Thyroid gland (tissue), 4 donors: ENCODE measurements around the gene PGM2.

Experiments
- POLR2A ChIP-seq, 2 donors: fragments of 450-650 bp; IDR thresholded peaks; one replicate each; pipeline ENCODE4 v1.6.1; 2017; ENCODE audit warnings: antibody characterized with exemption in 2 of 2, mild to moderate bottlenecking in 2 of 2, moderate library complexity in 1 of 2
- TF ChIP-seq, protein P1 (sequence below), 6 experiments: fragments of 200-600 bp in 3 of 6; fragments of 450-650 bp in 3 of 6; sonication (generic) in 3 of 6; IDR thresholded peaks; one replicate each; pipeline ENCODE4 v1.5.1; 2016 to 2019; ENCODE audit warnings: antibody characterized with exemption in 6 of 6, mild to moderate bottlenecking in 2 of 6, inconsistent platforms in 1 of 6, moderate library complexity in 1 of 6

DNA sequence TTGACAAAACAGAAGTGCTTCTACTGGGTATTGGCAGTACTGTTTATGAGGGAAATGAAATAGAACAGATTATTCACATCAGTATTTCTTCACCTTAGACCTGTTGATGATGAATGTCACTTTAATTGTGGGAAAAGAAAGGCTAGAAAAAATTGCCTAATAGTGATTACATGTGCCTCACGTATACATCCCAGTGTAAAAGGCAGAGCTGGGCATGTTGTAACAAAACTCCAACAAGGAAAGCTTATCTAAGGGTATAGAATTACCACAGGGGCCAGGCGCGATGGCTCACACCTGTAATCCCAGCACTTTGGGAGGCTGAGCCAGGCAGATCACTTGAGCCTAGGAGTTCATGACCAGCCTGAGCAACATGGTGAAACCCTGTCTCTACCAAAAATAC lies 4.2 kb downstream of the PGM2 start:
- TF ChIP-seq, protein P1, sequence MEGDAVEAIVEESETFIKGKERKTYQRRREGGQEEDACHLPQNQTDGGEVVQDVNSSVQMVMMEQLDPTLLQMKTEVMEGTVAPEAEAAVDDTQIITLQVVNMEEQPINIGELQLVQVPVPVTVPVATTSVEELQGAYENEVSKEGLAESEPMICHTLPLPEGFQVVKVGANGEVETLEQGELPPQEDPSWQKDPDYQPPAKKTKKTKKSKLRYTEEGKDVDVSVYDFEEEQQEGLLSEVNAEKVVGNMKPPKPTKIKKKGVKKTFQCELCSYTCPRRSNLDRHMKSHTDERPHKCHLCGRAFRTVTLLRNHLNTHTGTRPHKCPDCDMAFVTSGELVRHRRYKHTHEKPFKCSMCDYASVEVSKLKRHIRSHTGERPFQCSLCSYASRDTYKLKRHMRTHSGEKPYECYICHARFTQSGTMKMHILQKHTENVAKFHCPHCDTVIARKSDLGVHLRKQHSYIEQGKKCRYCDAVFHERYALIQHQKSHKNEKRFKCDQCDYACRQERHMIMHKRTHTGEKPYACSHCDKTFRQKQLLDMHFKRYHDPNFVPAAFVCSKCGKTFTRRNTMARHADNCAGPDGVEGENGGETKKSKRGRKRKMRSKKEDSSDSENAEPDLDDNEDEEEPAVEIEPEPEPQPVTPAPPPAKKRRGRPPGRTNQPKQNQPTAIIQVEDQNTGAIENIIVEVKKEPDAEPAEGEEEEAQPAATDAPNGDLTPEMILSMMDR (IDR thresholded peaks at IDR 0.05), result no peak
- no peak for TF ChIP-seq POLR2A (IDR thresholded peaks at IDR 0.05)
